ENCODE measurements around the gene TPPP2.

Gene TPPP2

GRCh38 chr14:21069388-21070082 lies 39.5 kb downstream of the TPPP2 start:
- ChIA-PET CTCF (interaction anchor here (0.6 to 5.0 kb wide), 12 partner anchors 13 to 135 kb away, joined by 3 to 131 read pairs (median 38); partner anchors contain the start of gene TMEM253), POLR2A (interaction anchor here (1.3 to 3.7 kb wide), 5 partner anchors 17 to 35 kb away, joined by 3 to 71 read pairs (median 18); partner anchors contain the start of gene ZNF219)
- H3K36me3 ChIP-seq (ENCODE audit: control insufficient read depth in 2 of 2, insufficient read depth in 1 of 2, low read length in 2 of 2), result peaks cover 0 to 17% of the 10 kb centered on the region in 2 experiments; a peak in 1 of 3 replicates
- H3K4me3 ChIP-seq (ENCODE audit: low read depth, low read length), result peak overlapping the region; percentile 79
- TF ChIP-seq ZNF341 (tag by site-specific recombination; IDR thresholded peaks at IDR 0.05; ENCODE audit: low read depth), result peak; percentile 82
- TF ChIP-seq ZNF23 (tag by site-specific recombination; IDR thresholded peaks at IDR 0.05; ENCODE audit: borderline replicate concordance), result no peak
- peak; percentile 57; the same call in 1 of the 2 replicates for TF ChIP-seq ZNF24 (tag by site-specific recombination; IDR thresholded peaks at IDR 0.05)
- no peak for TF ChIP-seq YY2 (tag by site-specific recombination; IDR thresholded peaks at IDR 0.05)
- no peak for TF ChIP-seq ZNF362 (tag by site-specific recombination; IDR thresholded peaks at IDR 0.05)
- 0 out of 2 replicates have a peak, but pooled peaks have one; percentile 9 for TF ChIP-seq ZNF600 (tag by site-specific recombination; IDR thresholded peaks at IDR 0.05)
- peak; percentile 51 for TF ChIP-seq GLIS1 (tag by site-specific recombination; IDR thresholded peaks at IDR 0.05)
- peak; percentile 44 for TF ChIP-seq KLF8 (tag by site-specific recombination; IDR thresholded peaks at IDR 0.05)
- no peak for TF ChIP-seq ZNF629 (tag by site-specific recombination; IDR thresholded peaks at IDR 0.05)
- peak; percentile 43; the same call in 1 of the 2 replicates for TF ChIP-seq ZXDB (tag by site-specific recombination; IDR thresholded peaks at IDR 0.05)
- no peak for TF ChIP-seq ZNF223 (tag by site-specific recombination; IDR thresholded peaks at IDR 0.05)
- 0 out of 2 replicates have a peak, but pooled peaks have one; percentile 9 for TF ChIP-seq KLF9 (tag by site-specific recombination; IDR thresholded peaks at IDR 0.05; ENCODE audit: low read depth)
- peak; percentile 37; the same call in 1 of the 2 replicates for TF ChIP-seq PATZ1 (tag by site-specific recombination; IDR thresholded peaks at IDR 0.05)
- no peak for TF ChIP-seq ZNF350 (tag by site-specific recombination; IDR thresholded peaks at IDR 0.05)
- peak; percentile 55 for TF ChIP-seq SP2 (tag by site-specific recombination; IDR thresholded peaks at IDR 0.05)
- TF ChIP-seq SP7 (tag by site-specific recombination; IDR thresholded peaks at IDR 0.05), result peak; percentile 29; the same call in 1 of the 2 replicates
- peak; percentile 59; the same call in 1 of the 2 replicates for TF ChIP-seq KLF16 (tag by site-specific recombination; IDR thresholded peaks at IDR 0.05)
- TF ChIP-seq ZBTB17 (tag by site-specific recombination; IDR thresholded peaks at IDR 0.05), result peak; percentile 37
- TF ChIP-seq ZNF169 (tag by site-specific recombination; IDR thresholded peaks at IDR 0.05), result no peak
- TF ChIP-seq ZBTB20 (tag by site-specific recombination; IDR thresholded peaks at IDR 0.05), result peak; percentile 97; the same call in 1 of the 2 replicates
- TF ChIP-seq ZBTB26 (tag by site-specific recombination; optimal IDR thresholded peaks at IDR 0.05), result peak; percentile 67
- TF ChIP-seq SP3 (tag by site-specific recombination; IDR thresholded peaks at IDR 0.05), result peak; percentile 17
- TF ChIP-seq ATF2 (tag by site-specific recombination; IDR thresholded peaks at IDR 0.05; ENCODE audit: low read depth), result no peak
- TF ChIP-seq ZBTB48 (tag by site-specific recombination; IDR thresholded peaks at IDR 0.05), result peak; percentile 87
- peak; percentile 52; the same call in 1 of the 2 replicates for TF ChIP-seq ZBTB10 (tag by site-specific recombination; IDR thresholded peaks at IDR 0.05)
- TF ChIP-seq ZIC2 (tag by site-specific recombination; IDR thresholded peaks at IDR 0.05), result peak; percentile 48
- no peak for TF ChIP-seq ZNF76 (tag by site-specific recombination; IDR thresholded peaks at IDR 0.05; ENCODE audit: borderline replicate concordance, low read depth)
- peak; percentile 56 for TF ChIP-seq ZNF335 (tag by site-specific recombination; conservative IDR thresholded peaks at IDR 0.05)
- peak; percentile 40 for TF ChIP-seq ZBTB8A (tag by site-specific recombination; IDR thresholded peaks at IDR 0.05)
- TF ChIP-seq ZEB2 (tag by site-specific recombination; IDR thresholded peaks at IDR 0.05), result peak; percentile 34
- H3K9me3 ChIP-seq (ENCODE audit: control insufficient read depth, insufficient read depth, low read depth, low read length), result no peaks in the 10 kb centered on the region
- H3K27ac ChIP-seq (ENCODE audit: extremely low read depth, low read depth, low read length), result peak overlapping the region; percentile 53; the same call in 1 of the 2 replicates
- peaks cover 16% of the 10 kb centered on the region for H3K4me1 ChIP-seq (ENCODE audit: control insufficient read depth, insufficient read depth, low read length)
